ENCODE data around the gene FOXC2. TPM values are rescaled to one million over a fixed set of nuclear protein-coding genes. Genes with fewer than 3 reads are reported as not detected.

The FOXC2 gene
- total RNA-seq, 1 experiment from 2014 or later: 3.0 TPM

- DNase-seq: no peak
- Histone ChIP-seq H3K9me3 (replicated peaks) (no peaks in the 10 kb centered on the region), H3K27me3 (no peaks in the 10 kb centered on the region), H3K27ac (no peak overlapping the region), H3K36me3 (no peaks in the 10 kb centered on the region), H3K4me3 (no peak overlapping the region), H3K4me1 (peaks cover 4% of the 10 kb centered on the region; the same call in 1 of the 2 replicates)
These were observed 44.3 kb downstream of the FOXC2 start for GRCh38 chr16:86610779-86611524.

GRCh38 chr16:86611525-86611855 lies 44.9 kb downstream of the FOXC2 start:
- no peaks in the 10 kb centered on the region for H3K36me3 ChIP-seq
- no peak for DNase-seq
- peaks cover 4% of the 10 kb centered on the region; the same call in 1 of the 2 replicates for H3K4me1 ChIP-seq
- no peaks in the 10 kb centered on the region for H3K27me3 ChIP-seq
- H3K9me3 ChIP-seq (replicated peaks): no peaks in the 10 kb centered on the region
- H3K4me3 ChIP-seq: no peak overlapping the region
- H3K27ac ChIP-seq: no peak overlapping the region

DNA sequence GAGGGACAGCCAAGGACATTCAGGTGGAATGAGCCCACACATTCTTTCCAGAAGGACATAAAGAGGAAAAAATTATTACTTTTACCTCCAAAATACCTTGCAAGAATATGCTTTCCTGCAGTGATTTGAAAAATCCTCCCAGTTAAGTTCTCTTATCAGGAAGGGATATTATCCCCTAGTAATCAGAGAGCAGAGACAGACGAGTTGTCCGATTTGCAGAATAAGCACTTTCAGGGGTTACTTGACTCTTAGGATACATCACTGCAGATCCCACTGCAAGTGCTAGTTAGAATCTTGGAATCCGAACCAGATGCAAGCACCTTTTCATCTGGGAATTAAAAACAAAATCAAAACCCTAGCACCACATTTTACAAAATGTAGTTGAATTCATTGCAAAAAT lies 45.3 kb downstream of the FOXC2 start:
- Histone ChIP-seq H3K27ac (no peak overlapping the region), H3K9me3 (replicated peaks) (no peaks in the 10 kb centered on the region), H3K36me3 (no peaks in the 10 kb centered on the region), H3K4me1 (peaks cover 4% of the 10 kb centered on the region; the same call in 1 of the 2 replicates), H3K4me3 (no peak overlapping the region), H3K27me3 (no peaks in the 10 kb centered on the region)
- DNase-seq: no peak

DNA sequence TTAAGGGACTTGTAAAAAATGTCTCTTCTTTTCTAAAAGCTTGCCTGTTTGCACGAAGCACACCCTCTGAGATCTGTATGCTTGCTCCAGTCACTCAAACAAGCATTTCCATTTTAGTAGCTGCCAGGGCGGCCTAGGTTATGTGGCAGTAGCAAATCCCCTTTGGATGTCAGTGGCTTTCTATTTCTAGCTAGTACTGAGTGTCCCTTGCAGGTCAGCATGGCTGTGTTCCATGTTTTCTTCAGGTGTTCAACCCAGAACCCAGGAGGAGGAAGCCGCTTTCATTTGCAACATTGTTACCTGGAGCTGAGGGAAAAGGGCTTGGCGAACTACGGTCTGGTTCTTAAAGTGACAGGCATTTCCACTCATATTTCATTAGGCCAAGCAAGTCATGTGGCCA lies 48.1 kb downstream of the FOXC2 start:
- H3K4me3 ChIP-seq: no peak overlapping the region
- no peaks in the 10 kb centered on the region for H3K9me3 ChIP-seq (replicated peaks)
- H3K36me3 ChIP-seq: no peaks in the 10 kb centered on the region
- H3K27me3 ChIP-seq: no peaks in the 10 kb centered on the region
- H3K4me1 ChIP-seq: no peaks in the 10 kb centered on the region; the same call in 1 of the 2 replicates
- DNase-seq: no peak
- no peak overlapping the region for H3K27ac ChIP-seq

- H3K9me3 ChIP-seq (replicated peaks): no peaks in the 10 kb centered on the region
- H3K27ac ChIP-seq: no peak overlapping the region
- H3K36me3 ChIP-seq: no peaks in the 10 kb centered on the region
- H3K4me3 ChIP-seq: no peak overlapping the region
- H3K4me1 ChIP-seq: no peaks in the 10 kb centered on the region
- no peaks in the 10 kb centered on the region for H3K27me3 ChIP-seq
- no peak for DNase-seq
These were observed 50.3 kb downstream of the FOXC2 start for GRCh38 chr16:86616906-86617305.

DNA sequence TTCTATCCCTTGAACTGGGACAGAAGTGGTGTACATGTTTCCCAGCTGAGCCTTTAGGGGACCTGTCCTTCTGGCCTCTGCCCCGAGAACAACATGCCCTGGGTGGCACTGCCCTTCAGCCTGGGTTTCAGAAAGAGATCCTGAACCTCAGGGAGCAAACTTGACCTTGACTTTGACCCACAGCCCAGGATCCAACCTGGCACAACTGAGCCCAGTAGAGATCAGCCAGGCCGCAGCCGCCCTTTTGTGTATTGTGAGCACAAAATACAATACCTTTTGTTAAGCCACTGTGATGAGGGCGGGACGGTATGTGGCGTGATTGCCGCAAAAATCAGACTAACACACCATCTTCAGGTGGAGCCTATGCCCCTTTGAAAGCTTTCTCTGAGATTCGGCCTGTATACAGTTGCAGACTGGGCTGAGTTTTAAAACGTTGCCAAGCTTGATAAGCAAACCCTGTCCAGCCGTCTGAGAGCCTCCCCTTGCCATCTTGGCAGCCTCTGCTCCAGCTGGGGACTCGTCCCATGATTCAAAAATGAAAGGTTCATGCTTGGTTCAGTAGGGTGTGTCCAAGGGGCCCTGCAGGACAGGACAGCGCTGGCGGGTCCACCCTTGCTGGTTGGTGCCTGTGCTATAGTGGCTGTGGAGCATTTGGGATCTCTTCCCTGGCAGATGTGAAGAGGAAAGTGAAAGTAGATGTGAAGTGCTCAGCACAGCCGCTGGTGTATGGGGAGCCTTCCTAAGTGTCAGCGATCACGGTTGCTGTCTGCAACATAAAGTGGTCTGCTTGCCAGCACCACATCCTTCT lies 52.0 kb downstream of the FOXC2 start:
- H3K4me3 ChIP-seq: no peak overlapping the region
- H3K4me1 ChIP-seq: no peaks in the 10 kb centered on the region
- H3K9me3 ChIP-seq (replicated peaks): no peaks in the 10 kb centered on the region
- DNase-seq: no peak
- no peak overlapping the region for H3K27ac ChIP-seq
- H3K36me3 ChIP-seq: no peaks in the 10 kb centered on the region
- H3K27me3 ChIP-seq: no peaks in the 10 kb centered on the region

Other genes with a start within 250 kb of the FOXC2 start
- 24.6 and 24.9 TPM in 2 replicates for gene FOXF1, start 56.3 kb upstream of the FOXC2 start, total RNA-seq (2014; rRNA removed; shearing (Covaris generic))
- 5.9 and 7.2 TPM in 2 replicates for gene MTHFSD, start 11.6 kb upstream of the FOXC2 start, total RNA-seq (2014; rRNA removed; shearing (Covaris generic))
- 4.0 and 5.5 TPM in 2 replicates for gene FOXL1, start 11.7 kb downstream of the FOXC2 start, total RNA-seq (2014; rRNA removed; shearing (Covaris generic))

All from SJCRH30 (cell line).